HG03103 (cell line): Measurements from ENCODE around the gene NEK6.

Experiments used
- ATAC-seq: cut with Tn5 transposase; IDR thresholded peaks from one replicate; pipeline ENCODE4 v1.9.1; 2021; ENCODE audit warnings: low read depth; ENCODE audit not compliant: unreplicated experiment

The NEK6 gene

GRCh38 chr9:124364141-124364540 is 106.4 kb downstream of the NEK6 start:
- ATAC-seq = no peak

GRCh38 chr9:124365036-124365435 is 107.3 kb downstream of the NEK6 start:
- ATAC-seq = no peak

- ATAC-seq = no peak
These were observed 108.9 kb downstream of the NEK6 start for GRCh38 chr9:124366476-124367220.

GRCh38 chr9:124368692-124369091 is 110.9 kb downstream of the NEK6 start:
- ATAC-seq = no peak

- no peak for ATAC-seq
These were observed 111.6 kb downstream of the NEK6 start for GRCh38 chr9:124369231-124369797.

GRCh38 chr9:124370896-124371582 is 113.3 kb downstream of the NEK6 start:
- ATAC-seq = no peak

- no peak for ATAC-seq
These were observed 114.3 kb downstream of the NEK6 start for GRCh38 chr9:124372038-124372437.

- ATAC-seq = no peak
These were observed 115.6 kb downstream of the NEK6 start for GRCh38 chr9:124373386-124373785.

- no peak for ATAC-seq
These were observed 116.1 kb downstream of the NEK6 start for GRCh38 chr9:124373851-124374250.

GRCh38 chr9:124375726-124376125 is 118.0 kb downstream of the NEK6 start:
- no peak for ATAC-seq

- no peak for ATAC-seq
These were observed 118.6 kb downstream of the NEK6 start for GRCh38 chr9:124376329-124376728.

GRCh38 chr9:124377551-124378406 is 120.0 kb downstream of the NEK6 start:
- no peak for ATAC-seq

GRCh38 chr9:124381170-124381945 is 123.6 kb downstream of the NEK6 start:
- ATAC-seq = no peak

- no peak for ATAC-seq
These were observed 126.5 kb downstream of the NEK6 start for GRCh38 chr9:124384210-124384609.

- no peak for ATAC-seq
These were observed 127.1 kb downstream of the NEK6 start for GRCh38 chr9:124384846-124385245.

- ATAC-seq = no peak
These were observed 127.9 kb downstream of the NEK6 start for GRCh38 chr9:124385623-124386022.

- ATAC-seq = no peak
These were observed 128.5 kb downstream of the NEK6 start for GRCh38 chr9:124386201-124386600.

- ATAC-seq = no peak
These were observed 130.7 kb downstream of the NEK6 start for GRCh38 chr9:124388275-124389048.

- no peak for ATAC-seq
These were observed 131.6 kb downstream of the NEK6 start for GRCh38 chr9:124389146-124389939.
